22Rv1 (cell line): ENCODE data around the gene EIF4G3.

Experiments used
- CTCF ChIP-seq: fragments of 450-650 bp; IDR thresholded peaks from 2 replicates; pipeline ENCODE4 v1.5.1; 2017; ENCODE audit warnings: mild to moderate bottlenecking
- ZFX ChIP-seq: fragments of 450-650 bp; IDR thresholded peaks from 2 replicates; pipeline ENCODE4 v1.6.1; 2017; ENCODE audit warnings: antibody characterized with exemption, borderline replicate concordance

GRCh38 chr1:20883766-20884165 is 292.9 kb downstream of the EIF4G3 start:
- no peak for TF ChIP-seq CTCF
- no peak for TF ChIP-seq ZFX
